Measurements from ENCODE around the gene LOX.

Gene LOX

DNA sequence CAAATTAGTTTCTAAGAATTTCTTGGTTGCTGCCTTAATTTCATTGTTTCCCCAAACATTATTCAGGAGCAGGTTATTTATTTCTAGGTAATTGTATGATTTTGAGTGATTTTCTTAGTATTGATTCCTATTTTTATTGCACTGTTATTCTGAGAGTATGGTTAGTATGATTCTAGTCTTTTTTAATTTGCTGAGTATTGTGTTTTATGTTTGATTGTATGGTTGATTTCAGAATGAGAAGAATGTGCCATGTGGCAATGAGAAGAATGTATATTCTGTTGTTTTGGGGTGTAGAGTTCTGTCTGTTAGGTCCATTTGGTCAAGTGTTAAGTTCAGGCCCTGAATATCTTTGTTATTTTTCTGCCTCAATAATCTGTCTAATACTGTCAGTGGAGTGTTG lies 27.1 kb downstream of the LOX start:
- no peak for DNase-seq

DNA sequence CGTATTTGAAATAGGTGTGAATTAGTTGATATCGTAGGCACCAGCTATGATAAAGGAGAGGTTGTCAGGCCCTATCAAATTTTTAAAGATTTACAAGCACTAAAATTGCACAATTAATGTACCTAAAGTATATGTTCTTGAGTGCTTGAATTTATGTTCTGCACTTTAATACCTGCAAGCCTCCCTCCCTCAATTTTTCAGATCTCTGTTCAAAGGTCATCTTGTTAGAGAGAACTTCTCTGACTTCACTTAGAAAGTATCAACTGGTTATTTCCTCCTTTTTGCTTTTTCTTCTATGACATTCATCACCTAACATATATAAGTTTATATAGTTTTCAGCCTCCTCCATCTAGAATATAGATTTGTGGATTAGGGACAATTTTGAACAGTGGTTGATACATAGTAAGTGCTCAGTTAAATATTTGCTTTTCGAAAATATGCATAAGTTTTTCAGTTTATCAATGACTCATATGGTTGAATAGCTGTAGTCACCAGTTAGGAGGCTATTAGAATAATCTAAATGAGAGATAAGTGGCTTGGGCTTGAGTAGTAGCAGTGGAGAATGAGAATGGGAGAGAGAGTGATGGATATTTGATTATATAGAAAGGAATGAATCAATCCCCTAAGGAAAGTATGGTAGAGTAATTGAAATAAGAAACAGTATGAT lies 37.3 kb downstream of the LOX start:
- DNase-seq = no peak

- DNase-seq = no peak
Measured at GRCh38 chr5:122036326-122036725, 41.7 kb downstream of the LOX start.

DNA sequence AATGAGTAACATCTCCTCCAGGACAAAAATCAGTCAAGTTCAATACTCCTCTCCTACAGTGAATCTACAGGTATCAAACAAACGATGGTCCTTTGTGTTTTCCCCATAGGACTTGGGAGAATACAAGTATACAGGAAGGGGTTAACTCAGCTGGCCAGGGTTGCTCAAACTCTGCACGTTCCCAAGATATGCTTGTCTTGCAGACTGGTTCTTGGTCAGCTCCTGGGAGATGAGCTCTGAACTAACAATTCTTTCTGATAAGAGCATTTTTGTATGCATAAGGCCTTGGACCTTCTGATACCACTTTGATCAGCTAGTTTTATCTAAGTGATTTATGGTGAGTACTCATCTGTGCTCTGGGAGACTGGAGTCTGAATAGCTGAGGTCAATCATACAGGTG lies 42.1 kb downstream of the LOX start:
- no peak for DNase-seq

- no peak for DNase-seq
Measured at GRCh38 chr5:122031836-122032235, 46.2 kb downstream of the LOX start.

- no peak for DNase-seq
Measured at GRCh38 chr5:122030251-122030650, 47.8 kb downstream of the LOX start.

DNA sequence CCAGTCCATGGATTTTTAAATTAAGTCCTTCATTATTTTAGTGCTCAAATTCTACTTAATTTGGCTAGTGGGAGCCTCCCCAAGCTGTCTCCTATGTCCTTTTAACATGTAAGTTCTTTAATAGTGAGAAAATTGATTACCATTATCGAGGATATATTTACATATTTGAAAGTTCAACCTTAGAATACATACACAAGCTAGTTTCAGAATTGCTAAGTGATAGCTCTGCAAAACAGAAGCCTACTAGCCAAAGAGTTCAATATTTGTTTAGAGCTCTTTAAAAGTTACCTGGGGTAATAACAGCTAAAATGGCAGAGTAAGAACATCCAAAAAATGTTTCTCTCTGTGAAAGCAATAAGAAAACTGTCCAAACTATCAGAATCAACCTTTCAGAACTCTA lies 48.2 kb downstream of the LOX start:
- no peak for DNase-seq

DNA sequence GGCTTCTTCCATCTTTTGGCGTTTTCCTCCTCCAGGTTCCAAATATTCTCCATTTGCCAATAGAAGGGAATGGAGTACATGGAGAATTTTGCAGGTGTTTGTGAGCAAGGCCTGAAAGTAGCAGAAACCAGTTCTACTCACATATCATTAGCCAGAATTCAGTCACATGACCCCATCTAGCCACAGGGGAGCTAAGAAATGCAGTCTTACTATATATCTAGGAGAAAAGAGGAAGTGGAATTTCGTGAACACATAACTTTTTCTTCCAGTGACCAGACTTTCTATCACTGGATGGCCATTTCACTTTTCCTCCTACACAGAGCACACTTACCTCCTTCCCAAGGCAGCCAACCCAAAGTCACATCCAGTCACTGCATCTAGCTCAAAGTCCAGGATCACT lies 55.1 kb downstream of the LOX start:
- DNase-seq = no peak

DNA sequence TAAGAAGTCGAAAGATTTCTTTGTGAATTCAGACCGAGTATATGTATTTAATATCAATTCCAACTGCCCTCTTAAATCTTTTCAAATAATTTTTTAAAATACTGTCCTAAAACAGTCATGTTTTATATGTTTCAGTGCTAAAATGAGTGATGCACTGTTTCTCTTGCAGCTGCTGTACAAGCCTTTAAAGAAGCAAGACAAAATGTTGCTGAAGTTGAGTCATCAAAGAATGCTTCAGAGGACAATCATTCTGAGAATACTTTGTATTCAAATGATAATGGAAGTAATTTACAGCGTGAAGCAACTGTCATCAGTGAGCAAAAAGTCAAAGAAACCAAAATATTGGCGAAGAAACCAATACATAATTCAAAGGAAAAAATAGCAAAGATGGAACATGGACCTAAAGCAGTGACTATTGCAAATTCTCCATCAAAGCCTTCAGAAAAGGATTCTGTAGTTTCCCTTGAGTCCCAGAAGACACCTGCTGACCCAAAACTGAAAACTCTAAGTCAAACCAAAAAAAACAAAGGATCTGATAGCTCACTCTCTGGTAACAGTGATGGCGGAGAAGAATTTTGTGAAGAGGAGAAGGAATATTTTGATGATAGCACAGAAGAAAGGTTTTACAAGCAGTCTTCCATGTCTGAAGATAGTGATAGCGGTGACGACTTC lies 58.0 kb downstream of the LOX start:
- no peak for DNase-seq

DNA sequence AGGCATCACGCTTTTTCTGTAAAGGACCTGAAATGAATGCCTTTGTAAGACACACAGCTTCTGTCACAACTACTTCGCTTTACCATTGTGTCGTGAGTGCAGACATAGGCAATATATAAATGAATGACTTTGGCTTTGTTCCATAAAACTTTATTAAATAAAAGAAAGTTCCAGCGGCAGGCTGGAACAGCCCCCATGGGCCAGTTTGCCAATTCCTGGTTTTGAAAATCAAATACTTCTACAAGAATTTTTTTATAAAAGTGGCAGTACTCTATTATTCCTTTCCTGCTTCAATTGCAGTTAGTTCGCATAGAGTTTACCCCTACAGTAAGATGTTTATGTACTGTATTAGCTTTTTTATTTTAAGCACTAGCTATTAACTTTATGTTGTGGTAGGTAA lies 62.6 kb downstream of the LOX start:
- no peak for DNase-seq

- no peak for DNase-seq
Measured at GRCh38 chr5:122014236-122014935, 63.7 kb downstream of the LOX start.

Measured in GDM1 (cell line).